Fibroblast of lung (primary cell): ENCODE measurements around the gene HBA2. TPM values are rescaled to one million over a fixed set of nuclear protein-coding genes. Genes with fewer than 3 reads are reported as not detected.

ENCODE experiments used
- DNase-seq, 2 donors: peaks; one replicate each; pipeline versions ENCODE4 v3.0.0 to v3.0.0-alpha.2; 2010; ENCODE audit warnings: low read depth in 2 of 2
- H2AFZ ChIP-seq: 2 replicates; pipeline ENCODE4 v1.5.1; 2012; ENCODE audit warnings: low read length, control low read depth, inconsistent platforms
- H3K27ac ChIP-seq: 2 replicates; pipeline ENCODE4 v1.5.1; 2011; ENCODE audit warnings: low read length, control low read depth; ENCODE audit not compliant: insufficient read depth
- H3K27me3 ChIP-seq: 2 replicates; pipeline ENCODE4 v1.5.1; 2011; ENCODE audit warnings: mild to moderate bottlenecking, low read length; ENCODE audit not compliant: control insufficient read depth, insufficient read depth
- H3K36me3 ChIP-seq: 2 replicates; pipeline ENCODE4 v1.5.1; 2011; ENCODE audit warnings: low read length; ENCODE audit not compliant: control insufficient read depth, insufficient read depth
- H3K4me1 ChIP-seq: 2 replicates; pipeline ENCODE4 v1.5.1; 2011; ENCODE audit warnings: low read length; ENCODE audit not compliant: control insufficient read depth, insufficient read depth; ENCODE audit errors: extremely low read depth
- H3K4me2 ChIP-seq: 2 replicates; pipeline ENCODE4 v1.5.1; 2011; ENCODE audit warnings: low read length, control low read depth; ENCODE audit not compliant: insufficient read depth; ENCODE audit errors: extremely low read depth
- H3K4me3 ChIP-seq, 4 experiments: fragments of 200-600 bp in 1 of 4; sonication (generic) in 1 of 4; replicated peaks in 1 of 4; 2 replicates each; pipeline ENCODE4 v1.5.1; 2011 to 2016; ENCODE audit warnings: low read length in 4 of 4, low read depth in 3 of 4, mild to moderate bottlenecking in 3 of 4, control low read depth in 2 of 4, inconsistent platforms in 1 of 4, mixed read lengths in 1 of 4; ENCODE audit not compliant: insufficient read depth in 1 of 4; ENCODE audit errors: control extremely low read depth in 1 of 4
- H3K79me2 ChIP-seq: 2 replicates; pipeline ENCODE4 v1.5.1; 2012; ENCODE audit warnings: mild to moderate bottlenecking, low read length, inconsistent platforms; ENCODE audit not compliant: control insufficient read depth, insufficient read depth
- H3K9ac ChIP-seq: 2 replicates; pipeline ENCODE4 v1.5.1; 2011; ENCODE audit warnings: mild to moderate bottlenecking, low read length, control low read depth; ENCODE audit not compliant: insufficient read depth
- H3K9me3 ChIP-seq: 2 replicates; pipeline ENCODE4 v1.5.1; 2012; ENCODE audit warnings: low read depth, low read length; ENCODE audit not compliant: control insufficient read depth, insufficient read depth
- H4K20me1 ChIP-seq: 2 replicates; pipeline ENCODE4 v1.5.1; 2011; ENCODE audit warnings: low read length; ENCODE audit not compliant: control insufficient read depth, insufficient read depth; ENCODE audit errors: extremely low read depth
- EZH2 ChIP-seq: IDR thresholded peaks from 2 replicates; pipeline ENCODE4 v1.5.1; 2012; ENCODE audit warnings: low read length, control low read depth, mild to moderate bottlenecking; ENCODE audit errors: missing control alignments
- polyA plus RNA-seq, 2 donors: library from polyadenylated mRNA; depleted of rRNA in 1 of 2; stranded (reverse) in 1 of 2; unstranded in 1 of 2; fragments of >200 nt; gene quantifications; 2 replicates each; pipeline ENCODE4 v1.2.1, GENCODE V29; 2011 to 2012; ENCODE audit warnings: missing spikeins in 1 of 2
- total RNA-seq: library from RNA; depleted of rRNA; stranded (reverse); fragments of >200 nt; gene quantifications from 2 replicates; pipeline ENCODE4 v1.2.1, GENCODE V29; 2014
- TF ChIP-seq, protein P1 (sequence below), 2 donors: IDR thresholded peaks in 1 of 2; conservative IDR thresholded peaks in 1 of 2; 1 replicate in 1 of 2; 2 replicates in 1 of 2; pipeline ENCODE4 v1.5.1; 2011 to 2012; ENCODE audit warnings: low read length in 2 of 2, control low read depth in 1 of 2, inconsistent platforms in 1 of 2, low read depth in 1 of 2, mild to moderate bottlenecking in 1 of 2

Gene HBA2
- total and polyA plus RNA-seq, 2 donors (not counting 1 experiment from before 2014, with no cell fraction given) = not detected

DNA sequence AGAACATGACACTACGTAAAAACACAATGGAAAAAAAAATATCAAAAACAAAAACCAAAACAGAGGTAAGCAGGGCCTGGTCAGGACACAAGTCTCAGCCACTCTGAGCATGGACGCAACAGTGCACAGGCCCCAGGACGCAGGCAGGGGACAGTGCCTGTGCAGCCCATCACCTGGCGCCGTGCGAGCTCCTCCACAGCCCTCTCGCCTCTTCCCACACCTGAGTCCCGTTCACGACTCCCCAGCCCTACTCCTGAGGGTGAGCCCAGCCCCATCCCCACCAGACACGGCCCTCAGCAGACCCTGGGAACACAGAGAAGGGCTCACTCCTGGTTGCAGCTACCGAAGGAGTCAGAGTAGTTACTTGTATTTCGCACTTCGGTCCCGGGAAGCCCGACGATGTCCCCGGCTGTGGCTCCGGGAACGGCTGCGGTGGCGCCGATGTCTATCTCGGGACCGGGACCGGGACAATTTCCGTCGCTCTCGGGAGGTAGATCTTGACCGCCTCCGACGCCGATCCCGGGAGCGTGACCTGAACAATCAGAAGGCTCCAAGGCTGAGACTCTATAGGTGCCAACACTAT is 17.0 kb downstream of the HBA2 start:
- H3K27ac ChIP-seq = no peak overlapping the region
- no peak for DNase-seq

DNA sequence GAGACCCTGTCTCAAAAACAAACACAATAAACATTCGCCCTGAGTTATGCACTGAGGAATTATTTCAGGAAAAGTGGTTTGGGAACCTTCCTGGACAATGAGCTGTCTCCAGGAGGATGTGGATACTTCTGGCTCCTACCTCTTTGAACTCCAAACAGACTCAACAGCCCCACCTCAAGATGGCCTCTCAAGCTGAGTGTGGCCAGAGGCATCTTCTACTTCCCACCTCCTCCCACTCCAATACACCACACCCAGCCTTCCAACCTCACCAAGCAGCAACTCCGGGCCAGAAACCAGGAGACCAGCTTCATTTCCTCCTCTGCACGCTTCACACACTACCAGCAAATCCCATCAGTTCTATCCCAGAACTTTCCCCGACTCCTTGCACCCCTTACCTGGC is 19.2 kb downstream of the HBA2 start:
- H3K79me2 ChIP-seq = no peaks in the 10 kb centered on the region
- H3K4me3 ChIP-seq = no peak overlapping the region
- no peak overlapping the region for H3K27ac ChIP-seq
- H3K4me1 ChIP-seq = no peaks in the 10 kb centered on the region
- no peaks in the 10 kb centered on the region for H4K20me1 ChIP-seq
- H3K36me3 ChIP-seq = peaks cover 31% of the 10 kb centered on the region
- no peak overlapping the region for H3K4me2 ChIP-seq
- no peaks in the 10 kb centered on the region for H3K9me3 ChIP-seq
- TF ChIP-seq, protein P1, sequence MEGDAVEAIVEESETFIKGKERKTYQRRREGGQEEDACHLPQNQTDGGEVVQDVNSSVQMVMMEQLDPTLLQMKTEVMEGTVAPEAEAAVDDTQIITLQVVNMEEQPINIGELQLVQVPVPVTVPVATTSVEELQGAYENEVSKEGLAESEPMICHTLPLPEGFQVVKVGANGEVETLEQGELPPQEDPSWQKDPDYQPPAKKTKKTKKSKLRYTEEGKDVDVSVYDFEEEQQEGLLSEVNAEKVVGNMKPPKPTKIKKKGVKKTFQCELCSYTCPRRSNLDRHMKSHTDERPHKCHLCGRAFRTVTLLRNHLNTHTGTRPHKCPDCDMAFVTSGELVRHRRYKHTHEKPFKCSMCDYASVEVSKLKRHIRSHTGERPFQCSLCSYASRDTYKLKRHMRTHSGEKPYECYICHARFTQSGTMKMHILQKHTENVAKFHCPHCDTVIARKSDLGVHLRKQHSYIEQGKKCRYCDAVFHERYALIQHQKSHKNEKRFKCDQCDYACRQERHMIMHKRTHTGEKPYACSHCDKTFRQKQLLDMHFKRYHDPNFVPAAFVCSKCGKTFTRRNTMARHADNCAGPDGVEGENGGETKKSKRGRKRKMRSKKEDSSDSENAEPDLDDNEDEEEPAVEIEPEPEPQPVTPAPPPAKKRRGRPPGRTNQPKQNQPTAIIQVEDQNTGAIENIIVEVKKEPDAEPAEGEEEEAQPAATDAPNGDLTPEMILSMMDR (conservative IDR thresholded peaks at IDR 0.05 in 1 of 2, IDR thresholded peaks at IDR 0.05 in 1 of 2; ENCODE audit: low read depth in 1 of 2, low read length in 2 of 2) = no peak
- TF ChIP-seq EZH2 = no peak
- H2AFZ ChIP-seq = no peak overlapping the region
- no peak overlapping the region for H3K9ac ChIP-seq
- DNase-seq = peak in 1 of 2 donors; percentile 46
- no peaks in the 10 kb centered on the region for H3K27me3 ChIP-seq

More for the DNA sequence above, 17.0 kb downstream of the HBA2 start:
- Histone ChIP-seq H4K20me1 (no peaks in the 10 kb centered on the region), H2AFZ (no peak overlapping the region), H3K9ac (no peak overlapping the region), H3K4me1 (no peaks in the 10 kb centered on the region), H3K9me3 (no peaks in the 10 kb centered on the region), H3K36me3 (peaks cover 30% of the 10 kb centered on the region), H3K79me2 (no peaks in the 10 kb centered on the region), H3K4me3 (no peak overlapping the region), H3K27me3 (no peaks in the 10 kb centered on the region), H3K4me2 (no peak overlapping the region)
- no peak for TF ChIP-seq EZH2
- TF ChIP-seq, protein P1 (conservative IDR thresholded peaks at IDR 0.05 in 1 of 2, IDR thresholded peaks at IDR 0.05 in 1 of 2; ENCODE audit: low read depth in 1 of 2, low read length in 2 of 2) = no peak

GRCh38 chr16:192686-193085 is 20.0 kb downstream of the HBA2 start:
- no peak for DNase-seq
- Histone ChIP-seq H3K36me3 (peaks cover 30% of the 10 kb centered on the region), H4K20me1 (no peaks in the 10 kb centered on the region)

More at GRCh38 chr16:192686-193085, 20.0 kb downstream of the HBA2 start:
- Histone ChIP-seq H3K27ac (no peak overlapping the region), H3K4me3 (no peak overlapping the region), H3K9me3 (no peaks in the 10 kb centered on the region), H2AFZ (no peak overlapping the region), H3K9ac (no peak overlapping the region), H3K27me3 (no peaks in the 10 kb centered on the region), H3K4me1 (no peaks in the 10 kb centered on the region), H3K79me2 (no peaks in the 10 kb centered on the region), H3K4me2 (no peak overlapping the region)
- TF ChIP-seq, protein P1 (conservative IDR thresholded peaks at IDR 0.05 in 1 of 2, IDR thresholded peaks at IDR 0.05 in 1 of 2; ENCODE audit: low read depth in 1 of 2, low read length in 2 of 2) = no peak
- TF ChIP-seq EZH2 = no peak
